SK-N-SH treated with all-trans-retinoic acid at 6 μM for 48 hours (cell line): ENCODE data around the gene ANKRD30A.

Source experiments
- OSR1 ChIP-seq: fragments of 250-450 bp; sonication (Bioruptor Pico); IDR thresholded peaks from 2 replicates; pipeline ENCODE4 v1.8.0; 2022; ENCODE audit warnings: moderate library complexity, mild to moderate bottlenecking, inconsistent platforms
- RARB ChIP-seq: fragments of 250-450 bp; sonication (Bioruptor Pico); IDR thresholded peaks from 2 replicates; pipeline ENCODE4 v1.8.0; 2021; ENCODE audit warnings: mild to moderate bottlenecking, moderate library complexity
- SNAI2 ChIP-seq: fragments of 250-450 bp; sonication (Bioruptor Pico); IDR thresholded peaks from 2 replicates; pipeline ENCODE4 v1.5.0; 2020; ENCODE audit warnings: mild to moderate bottlenecking, moderate library complexity
- TCF4 ChIP-seq: fragments of 250-450 bp; sonication (Bioruptor Pico); IDR thresholded peaks from 2 replicates; pipeline ENCODE4 v1.8.0; 2021; ENCODE audit warnings: mild to moderate bottlenecking, moderate library complexity, borderline replicate concordance
- TOX ChIP-seq: fragments of 250-450 bp; sonication (Bioruptor Pico); IDR thresholded peaks from 2 replicates; pipeline ENCODE4 v1.8.0; 2021; ENCODE audit warnings: mild to moderate bottlenecking, moderate library complexity, borderline replicate concordance
- ZFP3 ChIP-seq: fragments of 250-450 bp; sonication (Bioruptor Pico); IDR thresholded peaks from 2 replicates; pipeline ENCODE4 v1.5.0; 2020; ENCODE audit warnings: mild to moderate bottlenecking, moderate library complexity
- ZNF565 ChIP-seq: fragments of 450-650 bp; formaldehyde crosslinking; conservative IDR thresholded peaks from 2 replicates; pipeline ENCODE4 v1.5.0; 2020; ENCODE audit warnings: low read depth, mild to moderate bottlenecking, moderate library complexity
- ZNF8 ChIP-seq: fragments of 450-650 bp; formaldehyde crosslinking; IDR thresholded peaks from 2 replicates; pipeline ENCODE4 v1.5.0; 2020; ENCODE audit warnings: mild to moderate bottlenecking, moderate library complexity

- TF ChIP-seq SNAI2 (CRISPR knock-in tag), result no peak
- TF ChIP-seq RARB (CRISPR knock-in tag), result no peak
- no peak for TF ChIP-seq OSR1
- TF ChIP-seq TCF4 (CRISPR knock-in tag), result no peak
- TF ChIP-seq ZFP3 (CRISPR knock-in tag), result no peak
- TF ChIP-seq ZNF565 (CRISPR knock-in tag), result no peak
- no peak for TF ChIP-seq ZNF8
- TF ChIP-seq TOX (CRISPR knock-in tag), result no peak
These were observed 24.1 kb upstream of the ANKRD30A start for GRCh38 chr10:37101261-37101660.
